NK-92 treated with Interleukin-12 subunit alpha and Interleukin-12 subunit beta, amount 100 ng/mL, for 24 hours (cell line): Measurements from ENCODE around the gene ADAMTSL1.

Source experiments
- DNase-seq: peaks from one replicate; lab custom pipeline; 2025; lab: John Stamatoyannopoulos, UW

ADAMTSL1 gene, protein sequence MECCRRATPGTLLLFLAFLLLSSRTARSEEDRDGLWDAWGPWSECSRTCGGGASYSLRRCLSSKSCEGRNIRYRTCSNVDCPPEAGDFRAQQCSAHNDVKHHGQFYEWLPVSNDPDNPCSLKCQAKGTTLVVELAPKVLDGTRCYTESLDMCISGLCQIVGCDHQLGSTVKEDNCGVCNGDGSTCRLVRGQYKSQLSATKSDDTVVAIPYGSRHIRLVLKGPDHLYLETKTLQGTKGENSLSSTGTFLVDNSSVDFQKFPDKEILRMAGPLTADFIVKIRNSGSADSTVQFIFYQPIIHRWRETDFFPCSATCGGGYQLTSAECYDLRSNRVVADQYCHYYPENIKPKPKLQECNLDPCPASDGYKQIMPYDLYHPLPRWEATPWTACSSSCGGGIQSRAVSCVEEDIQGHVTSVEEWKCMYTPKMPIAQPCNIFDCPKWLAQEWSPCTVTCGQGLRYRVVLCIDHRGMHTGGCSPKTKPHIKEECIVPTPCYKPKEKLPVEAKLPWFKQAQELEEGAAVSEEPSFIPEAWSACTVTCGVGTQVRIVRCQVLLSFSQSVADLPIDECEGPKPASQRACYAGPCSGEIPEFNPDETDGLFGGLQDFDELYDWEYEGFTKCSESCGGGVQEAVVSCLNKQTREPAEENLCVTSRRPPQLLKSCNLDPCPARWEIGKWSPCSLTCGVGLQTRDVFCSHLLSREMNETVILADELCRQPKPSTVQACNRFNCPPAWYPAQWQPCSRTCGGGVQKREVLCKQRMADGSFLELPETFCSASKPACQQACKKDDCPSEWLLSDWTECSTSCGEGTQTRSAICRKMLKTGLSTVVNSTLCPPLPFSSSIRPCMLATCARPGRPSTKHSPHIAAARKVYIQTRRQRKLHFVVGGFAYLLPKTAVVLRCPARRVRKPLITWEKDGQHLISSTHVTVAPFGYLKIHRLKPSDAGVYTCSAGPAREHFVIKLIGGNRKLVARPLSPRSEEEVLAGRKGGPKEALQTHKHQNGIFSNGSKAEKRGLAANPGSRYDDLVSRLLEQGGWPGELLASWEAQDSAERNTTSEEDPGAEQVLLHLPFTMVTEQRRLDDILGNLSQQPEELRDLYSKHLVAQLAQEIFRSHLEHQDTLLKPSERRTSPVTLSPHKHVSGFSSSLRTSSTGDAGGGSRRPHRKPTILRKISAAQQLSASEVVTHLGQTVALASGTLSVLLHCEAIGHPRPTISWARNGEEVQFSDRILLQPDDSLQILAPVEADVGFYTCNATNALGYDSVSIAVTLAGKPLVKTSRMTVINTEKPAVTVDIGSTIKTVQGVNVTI (N-terminal part only)

DNA sequence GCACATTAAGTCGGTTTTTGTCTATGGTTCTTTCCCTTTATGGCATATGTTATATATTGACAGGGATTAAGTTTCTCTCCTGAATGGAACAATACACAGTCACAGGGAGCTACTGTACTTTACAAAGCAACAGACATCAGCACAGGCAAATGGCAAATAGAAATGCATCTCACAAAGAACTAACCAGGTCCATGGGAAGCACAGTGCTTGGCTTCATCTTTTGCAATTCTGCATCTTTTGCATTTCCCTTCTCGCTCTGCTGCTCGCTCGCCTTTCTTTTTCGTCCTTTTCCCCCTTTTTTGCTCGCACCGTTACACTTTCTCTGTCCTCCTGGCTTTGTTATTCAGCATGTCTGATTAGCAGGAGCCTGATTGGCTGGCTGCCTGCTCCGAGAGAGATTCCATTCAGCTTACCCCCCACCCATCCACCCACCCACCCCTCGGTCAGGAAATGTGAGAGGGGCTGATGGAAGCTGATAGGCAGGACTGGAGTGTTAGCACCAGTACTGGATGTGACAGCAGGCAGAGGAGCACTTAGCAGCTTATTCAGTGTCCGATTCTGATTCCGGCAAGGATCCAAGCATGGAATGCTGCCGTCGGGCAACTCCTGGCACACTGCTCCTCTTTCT, at the start of gene ADAMTSL1:
ADAMTSL1 (plus strand) TSS at position 502 of the 628 bp plus-strand sequence; CDS start at position 582, 80 bp downstream.
- DNase-seq: no peak

DNA sequence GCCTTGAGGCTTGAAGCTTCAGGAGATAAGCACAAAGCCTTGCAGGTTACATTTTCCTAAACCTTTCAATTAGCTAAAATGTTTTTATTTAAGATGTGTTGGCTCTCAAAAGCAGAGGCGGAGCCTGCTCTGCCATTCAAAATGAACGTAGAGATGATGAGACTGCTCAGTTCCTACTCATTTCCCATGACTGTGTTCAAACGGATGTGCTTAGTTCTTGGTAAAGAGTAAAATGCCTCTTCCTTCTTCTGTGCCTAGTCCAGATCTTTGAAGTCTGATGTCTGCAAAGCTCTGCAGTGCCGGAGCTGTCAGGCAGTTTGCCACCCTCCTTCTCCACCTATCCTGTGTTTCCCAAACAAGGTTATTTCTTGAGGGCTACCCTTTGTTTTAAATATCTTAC, 46.3 kb upstream of the ADAMTSL1 start:
- no peak for DNase-seq

DNA sequence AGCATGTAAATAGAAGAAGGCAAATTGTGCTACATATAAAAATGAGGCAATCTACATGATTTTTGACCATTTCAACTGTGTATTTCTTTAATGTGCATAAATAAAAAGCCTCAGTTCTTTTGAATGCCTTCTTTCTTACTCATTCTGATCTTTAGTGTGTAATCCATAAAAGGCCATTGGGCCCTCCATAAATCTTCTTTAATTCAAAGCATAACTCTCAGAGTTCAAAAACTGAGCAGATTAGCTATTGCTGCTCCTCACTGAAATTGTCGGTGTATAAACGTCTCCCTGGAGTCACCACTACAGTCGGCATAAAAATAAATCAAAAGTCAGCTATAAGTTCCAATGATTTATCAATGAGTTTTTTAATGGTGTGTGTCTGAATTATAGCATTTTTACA, 45.3 kb upstream of the ADAMTSL1 start:
- DNase-seq: no peak

DNA sequence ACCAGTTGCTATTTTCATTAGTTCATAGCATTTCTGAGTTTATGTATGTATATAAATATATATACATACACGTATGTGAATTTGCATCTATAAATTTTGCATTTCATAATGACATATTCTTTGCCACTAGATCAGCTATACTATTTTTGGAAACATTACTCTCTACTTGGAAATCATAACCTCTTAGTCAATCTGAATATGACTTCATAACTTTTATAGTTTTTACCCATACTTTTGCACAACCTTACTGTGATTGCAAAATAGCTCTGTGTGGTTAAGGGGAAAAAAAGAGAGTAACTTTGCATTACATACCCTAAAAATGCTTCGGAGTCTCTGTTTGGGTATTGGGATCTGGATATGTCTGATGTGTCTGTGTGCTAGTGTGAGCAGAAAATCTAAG, 44.9 kb upstream of the ADAMTSL1 start:
- DNase-seq: no peak

DNA sequence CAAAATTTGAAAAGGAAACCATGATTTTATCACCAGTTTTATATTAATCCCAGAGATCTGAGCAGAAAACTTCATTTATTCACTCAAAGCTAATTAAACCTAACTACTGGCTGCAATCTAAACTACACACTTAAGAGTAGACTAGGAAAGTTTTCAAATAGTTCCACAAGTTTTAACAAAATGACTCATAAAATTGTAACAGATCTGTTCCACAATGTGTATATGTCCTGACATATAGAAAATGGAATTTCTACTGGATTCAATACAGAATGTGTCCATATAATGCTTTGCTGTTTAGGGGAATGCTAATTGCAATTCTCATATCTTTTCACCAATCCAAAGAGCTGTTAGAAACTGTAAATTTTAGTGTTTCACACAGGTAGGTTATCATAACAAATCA, 40.3 kb upstream of the ADAMTSL1 start:
- DNase-seq: no peak

DNA sequence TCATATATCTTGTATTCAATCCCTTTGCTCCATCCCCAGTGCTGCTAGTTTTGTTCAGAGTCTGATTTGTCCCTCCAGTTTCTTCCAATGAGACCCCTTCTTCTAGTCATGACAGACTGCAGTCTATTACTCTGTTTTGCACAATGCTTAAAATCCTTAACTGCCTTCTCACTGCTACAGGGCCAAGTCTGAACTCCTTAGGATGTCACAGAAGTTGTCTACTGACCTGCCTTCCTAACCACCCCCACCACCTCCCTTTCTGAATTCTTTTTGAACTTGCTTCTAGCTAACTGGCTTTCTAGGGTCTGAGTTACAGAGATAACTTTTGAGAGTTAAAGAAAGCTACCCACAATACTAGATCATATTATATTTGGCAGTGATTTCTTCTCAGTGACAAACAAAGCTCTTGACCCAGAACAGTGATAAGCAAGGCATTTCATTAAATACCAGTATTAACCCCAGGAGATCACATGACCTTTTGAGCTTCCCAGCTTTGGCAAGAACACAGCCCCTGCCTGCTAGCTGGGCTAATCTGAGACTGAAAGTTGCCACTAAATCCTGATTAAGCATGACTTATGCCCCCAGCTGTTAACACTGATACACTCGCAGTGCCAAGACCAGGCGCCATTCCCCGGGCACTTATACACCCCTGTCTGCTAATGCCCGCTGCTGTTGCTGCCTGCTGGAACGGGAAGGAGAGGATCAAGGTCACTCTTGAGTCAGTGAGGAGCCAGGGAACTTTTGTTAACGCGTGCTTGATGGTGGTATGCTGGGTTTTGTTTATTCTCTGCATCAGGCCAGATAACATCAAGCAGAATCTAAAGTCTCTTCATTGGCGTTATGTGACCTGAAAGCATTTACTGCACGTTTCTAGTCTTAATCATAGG, 36.4 kb upstream of the ADAMTSL1 start:
- DNase-seq: no peak

DNA sequence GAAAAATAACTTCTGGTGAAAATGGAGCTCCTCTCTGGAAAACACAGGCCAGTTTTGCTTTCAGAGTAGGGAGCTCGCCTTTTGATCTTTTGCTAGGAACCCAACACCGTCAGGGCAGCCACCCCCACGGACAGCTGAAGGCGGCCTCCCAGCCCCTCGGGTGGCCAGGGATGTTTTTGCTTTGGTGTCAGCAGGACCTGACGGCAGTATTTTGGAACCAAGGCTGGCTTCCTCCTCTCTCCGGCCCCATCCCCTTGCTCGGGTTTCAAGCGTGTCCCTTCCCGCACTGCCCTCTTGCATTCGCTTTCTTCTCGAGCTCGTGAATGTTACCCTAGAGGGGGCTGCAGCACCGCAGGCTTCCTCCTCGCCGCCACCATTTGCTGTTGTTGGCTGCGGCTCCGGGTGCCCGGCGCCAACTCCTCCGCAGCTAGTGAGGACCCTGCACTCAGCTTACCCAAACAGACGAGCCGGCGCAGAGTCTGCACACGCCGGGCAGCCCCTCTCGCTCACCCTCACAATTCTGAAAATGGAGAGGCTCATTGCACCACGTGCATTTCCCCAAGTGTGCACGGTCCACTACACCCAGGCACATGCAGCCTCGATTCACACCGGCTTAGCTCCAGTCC, 35.5 kb upstream of the ADAMTSL1 start:
- no peak for DNase-seq

DNA sequence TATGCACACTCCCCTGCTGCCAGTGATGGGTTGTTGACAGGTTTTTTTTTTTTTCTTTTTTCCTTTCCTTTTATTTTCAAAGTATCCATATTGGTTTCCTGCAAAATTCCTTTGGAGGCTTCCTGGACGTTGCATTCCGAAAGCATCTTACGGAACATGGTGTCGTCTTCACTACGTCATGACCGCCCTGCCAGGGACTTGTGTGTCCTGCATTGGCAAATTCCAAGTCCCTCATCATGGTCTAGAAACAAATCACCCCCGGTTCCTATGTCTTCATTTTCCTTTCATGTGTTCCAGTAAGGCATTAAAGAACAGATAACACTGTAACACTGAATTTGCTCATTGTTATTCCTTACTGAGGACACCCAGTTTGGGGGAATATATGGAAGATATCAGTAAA, 35.0 kb upstream of the ADAMTSL1 start:
- no peak for DNase-seq

DNA sequence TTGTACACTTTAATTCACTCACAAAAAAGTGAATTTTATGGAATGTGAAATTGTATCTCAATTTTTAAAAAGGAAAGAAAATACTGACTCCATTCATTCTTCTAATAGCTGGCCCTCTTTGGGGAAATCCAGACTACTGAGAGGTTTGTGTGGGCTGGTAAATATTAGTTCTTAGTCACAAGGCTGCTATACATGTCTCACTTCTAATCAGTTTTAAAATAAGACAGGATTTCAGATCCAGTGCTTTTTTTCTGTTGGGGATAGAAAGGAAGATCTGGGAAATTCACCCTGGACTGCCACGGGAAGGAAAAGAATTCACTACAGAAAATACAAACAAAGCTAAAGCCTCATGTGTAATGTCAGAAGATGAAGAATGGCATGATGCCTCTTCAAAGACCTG, 32.7 kb upstream of the ADAMTSL1 start:
- no peak for DNase-seq

DNA sequence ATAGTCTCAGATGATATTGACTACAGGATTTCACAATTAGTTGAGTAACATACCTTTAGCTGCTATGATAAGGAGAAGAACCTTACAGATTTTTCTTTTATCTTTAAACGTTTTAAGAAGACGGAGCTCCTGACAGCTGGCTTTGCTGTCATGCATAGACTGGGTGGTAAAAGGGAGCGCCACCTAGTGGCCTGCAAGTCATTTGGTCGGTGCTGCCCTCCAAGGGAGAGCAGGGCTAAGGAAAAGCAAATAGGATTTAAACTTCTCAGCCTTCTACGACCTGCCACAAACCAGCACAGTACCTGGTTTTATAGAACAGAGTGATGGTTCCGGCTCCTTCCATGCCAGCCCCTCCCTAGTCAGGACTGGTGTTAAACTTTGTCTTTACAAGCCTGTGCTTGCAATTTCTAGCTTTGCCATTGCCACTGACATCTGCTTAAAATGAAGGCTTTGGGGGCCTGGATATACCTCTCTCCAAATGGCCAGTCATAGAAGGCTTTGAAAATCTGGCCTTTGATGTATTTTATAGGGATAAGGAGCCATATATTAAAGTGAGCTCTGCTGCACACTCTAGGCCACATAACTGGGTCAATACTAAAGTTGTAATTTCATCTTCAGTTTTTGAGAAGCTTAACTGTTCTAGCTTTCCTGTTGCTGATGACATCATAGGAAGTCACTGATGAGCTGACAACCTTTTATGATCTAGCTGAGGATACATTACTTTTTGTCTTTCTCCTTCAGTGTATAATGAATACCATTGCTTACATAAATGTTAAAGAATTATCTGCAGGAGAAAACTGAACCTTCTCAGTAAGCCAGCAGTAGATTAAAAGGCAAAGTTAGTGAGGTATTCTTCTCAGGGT, 31.1 kb upstream of the ADAMTSL1 start:
- DNase-seq: peak; percentile 8

DNA sequence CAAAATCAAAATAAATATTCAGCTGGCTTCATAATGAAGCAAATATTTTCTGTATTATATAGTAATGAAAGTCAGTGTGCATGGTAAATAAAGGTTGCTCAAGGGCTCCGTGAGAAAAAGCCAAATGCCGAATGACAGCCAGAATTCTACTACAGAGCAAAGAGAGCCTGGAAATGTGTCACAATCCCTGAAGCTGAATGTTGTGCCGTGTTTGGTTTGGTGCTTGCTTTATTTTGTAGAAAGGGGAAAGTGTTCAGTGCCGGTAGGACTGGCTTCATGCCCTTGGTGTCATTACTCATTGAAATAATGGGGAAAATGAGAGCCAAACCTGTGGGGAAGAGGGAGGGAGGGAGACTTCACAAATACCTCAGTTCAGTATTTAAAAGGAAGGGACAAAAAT, 26.8 kb upstream of the ADAMTSL1 start:
- DNase-seq: no peak

DNA sequence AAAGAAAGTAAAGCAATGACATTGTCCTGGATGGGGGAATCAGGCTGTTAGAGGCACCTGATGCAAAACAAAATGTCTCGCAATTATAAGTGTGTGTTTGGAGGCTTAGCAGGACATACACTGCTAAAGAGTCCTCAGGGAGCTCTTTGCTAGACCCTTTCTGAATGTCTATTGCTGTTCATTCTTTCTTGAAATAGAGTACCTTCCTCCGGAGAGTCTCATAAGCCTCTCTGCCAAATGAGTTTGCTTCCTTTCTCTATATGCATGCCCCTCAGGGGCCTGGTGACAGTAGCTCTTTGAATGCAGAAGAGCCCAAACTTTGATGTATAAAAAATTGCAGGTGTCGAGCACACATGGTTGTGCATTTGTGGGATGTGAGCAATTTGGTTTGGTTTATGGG, 26.4 kb upstream of the ADAMTSL1 start:
- no peak for DNase-seq

DNA sequence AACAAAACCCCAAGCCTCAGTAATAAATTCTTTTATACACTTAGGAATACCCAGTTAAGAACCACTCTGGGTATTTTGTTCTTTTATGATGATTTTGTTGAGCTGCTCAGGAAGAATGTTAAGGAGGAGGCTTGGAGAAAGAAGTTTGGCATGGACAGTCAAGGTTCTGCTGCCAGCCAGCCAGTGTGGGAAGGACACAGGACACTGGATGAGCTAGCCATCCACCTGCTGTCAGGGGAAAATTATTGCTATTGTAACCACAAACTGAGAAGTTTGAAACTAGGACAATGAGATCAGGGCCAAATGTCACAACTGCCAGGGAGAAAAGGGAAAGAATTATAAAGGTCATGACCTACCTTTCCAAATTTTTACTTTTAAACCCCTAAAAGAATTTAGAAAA, 25.9 kb upstream of the ADAMTSL1 start:
- DNase-seq: no peak

DNA sequence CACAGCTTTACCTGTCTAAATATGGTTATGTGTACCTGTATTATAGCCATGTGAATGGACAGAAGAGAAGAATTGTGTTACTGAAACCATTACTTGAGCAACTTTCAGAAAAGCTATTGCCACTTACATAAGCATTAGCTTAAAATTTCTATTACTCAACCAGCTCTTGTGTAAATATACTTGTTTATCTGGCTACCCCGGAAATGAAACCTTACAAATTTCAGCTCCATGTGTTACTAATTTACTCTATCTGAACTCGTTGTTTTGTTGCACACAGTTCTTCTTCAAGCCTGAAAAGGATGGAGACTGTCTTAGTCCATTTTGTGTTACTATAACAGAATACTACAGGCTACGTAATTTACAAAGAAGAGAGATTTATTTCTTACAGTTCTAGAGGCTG, 22.5 kb upstream of the ADAMTSL1 start:
- DNase-seq: no peak

DNA sequence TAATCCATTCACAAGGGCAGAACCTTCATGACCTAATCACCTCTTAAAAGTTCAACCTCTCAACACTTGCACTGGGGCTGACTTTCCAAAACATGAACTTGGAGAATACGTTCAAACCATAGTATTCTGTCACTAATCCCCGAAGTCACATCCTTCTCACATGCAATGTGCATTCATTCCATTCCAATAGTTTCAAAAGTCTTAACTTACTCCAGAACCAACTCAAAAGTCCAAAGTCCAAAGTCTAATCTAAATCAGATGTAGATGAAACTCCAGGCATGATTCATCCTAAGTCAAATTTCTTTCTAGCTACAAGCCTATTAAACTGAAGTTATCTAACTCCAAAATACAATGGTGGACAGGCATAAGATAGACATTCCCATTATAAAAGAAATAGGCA, 21.7 kb upstream of the ADAMTSL1 start:
- DNase-seq: no peak

DNA sequence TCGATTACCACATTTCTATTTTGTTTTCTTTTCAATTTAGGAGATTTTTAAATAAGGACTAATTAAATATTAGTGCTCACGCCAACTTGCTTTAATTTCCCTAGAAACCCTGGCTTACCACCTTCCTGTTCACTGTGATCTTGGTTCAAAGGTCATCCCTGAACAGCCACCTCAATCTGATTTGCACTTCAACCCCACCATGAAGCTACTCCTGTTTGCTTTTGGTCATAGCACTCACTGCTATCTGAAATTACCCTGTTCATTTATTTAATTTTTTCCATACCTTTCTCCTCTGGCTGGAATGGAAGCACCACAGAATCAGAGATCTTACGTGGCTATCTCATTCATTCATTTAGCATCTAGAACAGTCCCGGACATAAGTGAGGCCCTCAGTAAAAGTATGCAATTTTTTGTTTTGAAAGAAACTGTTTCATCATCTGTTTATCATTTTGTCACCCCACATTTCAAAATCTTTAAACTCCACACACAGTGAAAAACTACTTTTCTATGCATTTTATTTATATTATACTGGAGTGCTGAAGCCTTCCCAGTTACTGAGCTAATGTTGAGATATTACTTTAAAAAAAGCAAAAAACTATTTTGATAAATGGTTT, 17.2 kb upstream of the ADAMTSL1 start:
- no peak for DNase-seq

DNA sequence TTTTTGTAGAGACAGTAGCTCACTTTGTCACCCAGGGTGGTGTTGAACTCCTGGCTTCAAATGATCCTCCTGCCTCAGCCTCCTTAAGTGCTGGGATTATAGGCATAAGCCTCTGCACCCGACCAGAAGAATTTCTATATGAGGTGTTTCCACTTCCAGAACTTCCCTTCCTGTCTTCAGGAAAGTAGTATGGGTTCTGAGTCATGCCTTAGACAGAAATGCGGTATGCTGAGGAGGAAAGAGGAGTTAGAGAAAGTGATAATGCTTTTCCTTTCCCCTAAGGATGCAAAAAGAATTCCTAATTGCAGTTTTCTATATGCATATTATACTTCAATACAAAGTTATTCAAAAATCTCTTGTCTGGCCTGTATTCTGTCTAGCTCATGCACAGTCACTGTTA, 16.4 kb upstream of the ADAMTSL1 start:
- DNase-seq: no peak

DNA sequence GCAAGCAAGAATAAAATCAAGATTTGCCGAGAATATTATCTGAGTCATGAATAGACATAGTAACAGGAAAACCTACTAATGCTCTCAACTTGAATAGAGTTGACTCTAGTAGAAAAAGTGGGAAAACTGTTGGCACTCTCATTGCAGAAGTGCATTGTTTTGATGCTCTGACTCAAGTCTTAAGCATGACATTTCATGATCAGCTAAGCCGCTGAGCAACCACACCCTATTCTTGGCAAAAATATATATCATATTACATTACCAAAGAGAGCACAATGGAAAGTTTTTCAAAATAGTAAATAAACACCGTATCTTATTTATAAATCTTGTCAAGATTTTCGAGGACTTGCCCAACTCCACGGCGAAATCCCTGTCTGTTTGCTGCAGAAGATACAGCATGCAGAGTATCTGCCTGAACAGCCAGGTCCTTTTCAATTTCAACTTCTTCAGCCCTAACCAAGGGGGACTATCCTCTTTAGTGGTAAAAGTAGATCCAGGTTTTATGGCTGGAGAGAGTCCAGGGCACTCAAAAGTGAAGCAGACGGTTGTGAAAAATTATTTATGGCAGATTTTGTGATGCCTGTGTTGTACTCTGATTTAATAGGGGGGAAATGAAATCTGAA, 13.9 kb upstream of the ADAMTSL1 start:
- DNase-seq: no peak
